22Rv1 (cell line): Measurements from ENCODE around the gene PARN.

ENCODE experiments used
- H3K27ac ChIP-seq: fragments of 450-650 bp; 2 replicates; pipeline ENCODE4 v1.5.1; 2017
- CTCF ChIP-seq: fragments of 450-650 bp; IDR thresholded peaks from 2 replicates; pipeline ENCODE4 v1.5.1; 2017; ENCODE audit warnings: mild to moderate bottlenecking
- ZFX ChIP-seq: fragments of 450-650 bp; IDR thresholded peaks from 2 replicates; pipeline ENCODE4 v1.6.1; 2017; ENCODE audit warnings: antibody characterized with exemption, borderline replicate concordance

Gene PARN

GRCh38 chr16:14502256-14502875 is 127.7 kb downstream of the PARN start:
- TF ChIP-seq CTCF (no peak), ZFX (no peak)
- no peak overlapping the region for H3K27ac ChIP-seq

GRCh38 chr16:14501331-14502255 is 128.5 kb downstream of the PARN start:
- no peak overlapping the region for H3K27ac ChIP-seq
- TF ChIP-seq CTCF (no peak), ZFX (no peak)

DNA sequence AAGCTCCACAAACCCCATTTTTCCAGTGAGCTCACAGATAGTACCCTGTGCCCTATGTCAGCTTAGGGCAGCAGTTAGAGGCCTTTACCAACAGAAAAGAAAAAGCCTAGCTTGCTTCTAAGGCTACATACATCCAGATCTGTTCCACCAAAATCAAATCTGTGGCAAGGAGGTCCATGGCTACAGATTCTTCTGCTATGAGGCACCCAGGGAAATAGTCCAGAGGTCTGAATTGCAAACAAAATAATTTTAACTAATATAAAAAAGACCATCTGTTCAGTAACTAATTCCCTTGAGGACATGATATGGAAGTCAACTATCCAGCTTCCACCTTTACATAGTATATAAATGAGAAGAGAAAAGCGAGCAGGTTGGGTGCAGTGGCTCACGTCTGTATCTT is 129.3 kb downstream of the PARN start:
- TF ChIP-seq ZFX (no peak), CTCF (no peak)

GRCh38 chr16:14499110-14499509 is 130.9 kb downstream of the PARN start:
- H3K27ac ChIP-seq: no peak overlapping the region
- TF ChIP-seq ZFX (no peak), CTCF (no peak)

More for the DNA sequence above, 129.3 kb downstream of the PARN start:
- no peak overlapping the region for H3K27ac ChIP-seq

DNA sequence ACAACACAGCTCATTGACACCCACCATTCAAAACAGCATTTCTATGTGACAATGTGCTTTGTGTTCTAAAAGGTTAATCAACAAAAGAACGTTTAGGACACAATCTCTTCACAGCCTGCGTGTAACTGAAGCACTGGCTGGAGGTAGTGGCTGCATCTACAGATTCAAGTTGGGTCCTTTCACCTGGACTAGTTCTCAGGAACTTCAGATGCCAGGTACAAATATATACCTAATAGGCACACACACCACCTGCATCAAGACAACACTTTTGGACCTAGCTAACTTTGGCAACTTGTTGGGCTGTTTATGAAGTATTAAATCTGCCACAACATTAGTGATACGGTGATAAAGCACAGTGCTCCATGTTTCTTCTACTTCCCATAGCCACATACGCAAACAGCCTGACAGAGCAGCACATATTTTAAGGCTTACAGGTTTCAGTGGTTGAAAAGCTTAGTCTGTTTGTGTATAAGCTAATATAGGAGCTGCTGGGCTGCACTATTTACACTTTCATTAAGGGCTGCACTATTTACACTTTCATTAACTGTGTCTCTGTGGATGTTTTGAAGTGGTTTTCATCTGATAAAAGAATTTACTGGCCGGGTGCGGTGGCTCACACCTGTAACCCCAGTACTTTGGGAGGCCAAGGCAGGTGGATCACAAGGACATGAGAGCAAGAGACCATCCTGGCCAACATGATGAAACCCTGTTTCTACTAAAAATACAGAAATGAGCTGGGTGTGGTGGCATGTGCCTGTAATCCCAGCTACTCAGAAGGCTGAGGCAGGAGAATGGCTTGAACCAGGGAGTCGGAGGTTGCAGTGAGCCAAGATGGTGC is 132.6 kb downstream of the PARN start:
- H3K27ac ChIP-seq: no peak overlapping the region
- TF ChIP-seq CTCF: no peak

DNA sequence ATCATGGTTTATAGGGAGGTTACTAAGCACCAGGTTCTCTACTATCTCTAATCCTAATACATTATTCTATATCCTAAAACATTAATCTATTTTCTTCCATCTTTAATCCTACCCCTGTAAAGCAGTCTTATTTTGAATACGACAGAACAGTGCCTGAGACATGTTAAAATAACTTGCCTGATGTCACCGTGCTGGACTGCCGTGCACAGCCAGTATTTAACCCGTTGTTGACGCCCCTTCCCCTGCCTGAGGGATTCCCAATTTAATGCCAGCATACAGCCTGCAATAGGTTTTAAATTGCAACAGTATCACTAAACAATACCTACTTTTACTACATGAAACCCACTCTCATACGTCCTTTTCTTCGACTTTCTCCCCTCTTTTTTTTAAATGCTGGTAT is 133.3 kb downstream of the PARN start:
- no peak overlapping the region for H3K27ac ChIP-seq
- no peak for TF ChIP-seq CTCF
- TF ChIP-seq ZFX: no peak
